GM23338 (cell line): ENCODE measurements around the gene MTCL1. TPM values are rescaled to one million over a fixed set of nuclear protein-coding genes. Genes with fewer than 3 reads are reported as not detected.

Experiments used
- ATAC-seq: fragments of 200-7000 bp; cut with Tn5 transposase; 3 replicates; pipeline ENCODE4 v1.9.1; 2020
- DNase-seq: peaks from one replicate; pipeline ENCODE4 v3.0.0-alpha.2; 2015; ENCODE audit warnings: low spot score
- H2AFZ ChIP-seq: fragments of 200-600 bp; sonication (generic); 2 replicates; pipeline ENCODE4 v1.8.0; 2016; ENCODE audit warnings: antibody characterized with exemption, mild to moderate bottlenecking, moderate library complexity
- H3F3A ChIP-seq: fragments of 200-600 bp; sonication (generic); replicated peaks from 2 replicates; pipeline ENCODE4 v1.8.0; 2017; ENCODE audit warnings: antibody characterized with exemption, mixed run types, low read depth
- H3K27ac ChIP-seq: fragments of 200-600 bp; sonication (generic); 2 replicates; pipeline ENCODE4 v1.6.1; 2016; ENCODE audit warnings: low read depth
- H3K27me3 ChIP-seq: fragments of 200-600 bp; sonication (generic); 2 replicates; pipeline ENCODE4 v1.8.0; 2016; ENCODE audit warnings: mild to moderate bottlenecking, mixed run types, moderate library complexity; ENCODE audit not compliant: insufficient read depth
- H3K36me3 ChIP-seq: fragments of 200-600 bp; sonication (generic); 2 replicates; pipeline ENCODE4 v1.8.0; 2016; ENCODE audit warnings: mild to moderate bottlenecking; ENCODE audit not compliant: insufficient read depth
- H3K4me1 ChIP-seq: fragments of 200-600 bp; sonication (generic); 2 replicates; pipeline ENCODE4 v1.8.0; 2016; ENCODE audit warnings: mild to moderate bottlenecking, moderate library complexity; ENCODE audit not compliant: insufficient read depth
- H3K4me2 ChIP-seq: fragments of 200-600 bp; sonication (generic); 2 replicates; pipeline ENCODE4 v1.7.1; 2017; ENCODE audit warnings: mixed run types
- H3K4me3 ChIP-seq: fragments of 200-600 bp; sonication (generic); 2 replicates; pipeline ENCODE4 v1.6.1; 2016; ENCODE audit warnings: mixed run types
- H3K79me2 ChIP-seq: fragments of 200-600 bp; sonication (generic); replicated peaks from 2 replicates; pipeline ENCODE4 v1.8.0; 2017; ENCODE audit warnings: mild to moderate bottlenecking; ENCODE audit not compliant: insufficient read depth
- H3K9me2 ChIP-seq: fragments of 200-600 bp; sonication (generic); 2 replicates; pipeline ENCODE4 v1.8.0; 2017; ENCODE audit not compliant: insufficient read depth
- H4K20me1 ChIP-seq: fragments of 200-600 bp; sonication (generic); replicated peaks from 2 replicates; pipeline ENCODE4 v1.8.0; 2017; ENCODE audit warnings: mild to moderate bottlenecking; ENCODE audit not compliant: insufficient read depth
- H3K27ac Mint-ChIP-seq: 2 replicates; pipeline ENCODE4 v1.8.0; 2020; ENCODE audit warnings: inconsistent platforms, mild to moderate bottlenecking, moderate library complexity, mixed read lengths
- H3K27me3 Mint-ChIP-seq: 3 replicates; pipeline ENCODE4 v1.8.0; 2022; ENCODE audit warnings: low read depth, mild to moderate bottlenecking, moderate library complexity, mixed read lengths, inconsistent platforms; ENCODE audit not compliant: insufficient read depth, poor library complexity
- H3K36me3 Mint-ChIP-seq: 3 replicates; pipeline ENCODE4 v1.8.0; 2021; ENCODE audit warnings: low read depth, mild to moderate bottlenecking, inconsistent platforms, moderate library complexity, mixed read lengths
- H3K4me1 Mint-ChIP-seq: 3 replicates; pipeline ENCODE4 v1.8.0; 2020; ENCODE audit warnings: mild to moderate bottlenecking, inconsistent platforms, mixed read lengths
- H3K4me3 Mint-ChIP-seq: 3 replicates; pipeline ENCODE4 v1.8.0; 2021; ENCODE audit warnings: moderate library complexity, mild to moderate bottlenecking, inconsistent platforms, mixed read lengths
- H3K9me3 Mint-ChIP-seq: 3 replicates; pipeline ENCODE4 v1.8.0; 2020; ENCODE audit warnings: moderate library complexity, mild to moderate bottlenecking, inconsistent platforms, mixed read lengths
- CREB1 ChIP-seq: fragments of 250-450 bp; sonication (Bioruptor Pico); IDR thresholded peaks from 2 replicates; pipeline ENCODE4 v1.5.0; 2020; ENCODE audit warnings: low read depth, mild to moderate bottlenecking, moderate library complexity
- ETS1 ChIP-seq: IDR thresholded peaks from 2 replicates; pipeline ENCODE4 v1.6.1; 2016; ENCODE audit warnings: antibody characterized with exemption
- EZH2 ChIP-seq: fragments of 200-600 bp; sonication (generic); IDR thresholded peaks from one replicate; pipeline ENCODE4 v1.8.0; 2017; ENCODE audit warnings: antibody characterized with exemption, mild to moderate bottlenecking, low read depth; ENCODE audit not compliant: unreplicated experiment
- EZH2phosphoT487 ChIP-seq: fragments of 200-600 bp; sonication (generic); IDR thresholded peaks from one replicate; pipeline ENCODE4 v1.8.1; 2018; ENCODE audit warnings: antibody characterized with exemption; ENCODE audit not compliant: unreplicated experiment
- JUNB ChIP-seq: IDR thresholded peaks from one replicate; pipeline ENCODE4 v1.6.1; 2016; ENCODE audit warnings: antibody characterized with exemption; ENCODE audit not compliant: unreplicated experiment
- NANOG ChIP-seq: IDR thresholded peaks from 2 replicates; pipeline ENCODE4 v1.6.1; 2016; ENCODE audit warnings: antibody characterized with exemption, borderline replicate concordance
- STAT1 ChIP-seq: IDR thresholded peaks from one replicate; pipeline ENCODE4 v1.6.1; 2016; ENCODE audit warnings: antibody characterized with exemption; ENCODE audit not compliant: unreplicated experiment
- polyA plus RNA-seq: library from polyadenylated mRNA; unstranded; fragments of >200 nt; fragmentation: Nextera tagmentation; extraction: Ambion mirVana; gene quantifications from 2 replicates; pipeline ENCODE4 v1.2.1, GENCODE V29; 2016
- total RNA-seq: library from RNA; depleted of rRNA; stranded (reverse); fragments of >200 nt; shearing (Covaris generic); gene quantifications from 2 replicates; pipeline ENCODE4 v1.2.3, GENCODE V29; 2014
- TF ChIP-seq, protein P1 (sequence below), 2 experiments: fragments of 200-600 bp in 1 of 2; sonication (generic) in 1 of 2; conservative IDR thresholded peaks; 2 replicates each; pipeline versions ENCODE4 v1.5.1 to v1.6.1; 2016 to 2017; ENCODE audit warnings: antibody characterized with exemption in 2 of 2, low read depth in 2 of 2, mild to moderate bottlenecking in 2 of 2, moderate library complexity in 1 of 2
- TF ChIP-seq, protein P2 (sequence below): fragments of 250-450 bp; sonication (Bioruptor Pico); IDR thresholded peaks from 2 replicates; pipeline ENCODE4 v1.5.0; 2020; ENCODE audit warnings: mild to moderate bottlenecking, moderate library complexity

MTCL1 gene
- total and polyA plus RNA-seq, 2 experiments from 2014 or later = 14.4 to 45.0 TPM

DNA sequence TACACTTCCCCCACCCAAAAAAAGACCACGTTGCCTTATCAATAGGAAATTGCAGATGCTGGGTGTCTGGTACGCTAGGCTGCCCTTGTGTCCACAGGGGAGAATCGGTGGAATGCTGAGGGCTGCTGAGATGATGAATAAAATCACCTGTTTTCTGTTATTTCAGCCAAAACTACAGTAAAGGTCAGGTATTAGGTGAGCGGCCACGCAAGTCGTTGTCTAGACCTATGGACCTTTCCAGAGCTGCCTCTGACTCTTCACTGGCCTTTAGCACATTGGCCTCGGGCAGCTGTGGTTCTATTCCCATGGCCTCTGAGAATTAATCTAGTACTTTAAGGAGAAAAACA is 89.6 kb downstream of the MTCL1 start:
- no peaks in the 10 kb centered on the region for H3K36me3 ChIP-seq
- TF ChIP-seq, protein P1, sequence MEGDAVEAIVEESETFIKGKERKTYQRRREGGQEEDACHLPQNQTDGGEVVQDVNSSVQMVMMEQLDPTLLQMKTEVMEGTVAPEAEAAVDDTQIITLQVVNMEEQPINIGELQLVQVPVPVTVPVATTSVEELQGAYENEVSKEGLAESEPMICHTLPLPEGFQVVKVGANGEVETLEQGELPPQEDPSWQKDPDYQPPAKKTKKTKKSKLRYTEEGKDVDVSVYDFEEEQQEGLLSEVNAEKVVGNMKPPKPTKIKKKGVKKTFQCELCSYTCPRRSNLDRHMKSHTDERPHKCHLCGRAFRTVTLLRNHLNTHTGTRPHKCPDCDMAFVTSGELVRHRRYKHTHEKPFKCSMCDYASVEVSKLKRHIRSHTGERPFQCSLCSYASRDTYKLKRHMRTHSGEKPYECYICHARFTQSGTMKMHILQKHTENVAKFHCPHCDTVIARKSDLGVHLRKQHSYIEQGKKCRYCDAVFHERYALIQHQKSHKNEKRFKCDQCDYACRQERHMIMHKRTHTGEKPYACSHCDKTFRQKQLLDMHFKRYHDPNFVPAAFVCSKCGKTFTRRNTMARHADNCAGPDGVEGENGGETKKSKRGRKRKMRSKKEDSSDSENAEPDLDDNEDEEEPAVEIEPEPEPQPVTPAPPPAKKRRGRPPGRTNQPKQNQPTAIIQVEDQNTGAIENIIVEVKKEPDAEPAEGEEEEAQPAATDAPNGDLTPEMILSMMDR (conservative IDR thresholded peaks at IDR 0.05; ENCODE audit: low read depth in 2 of 2) = no peak
- TF ChIP-seq STAT1 (no peak), JUNB (no peak), ETS1 (no peak), EZH2 (no peak), EZH2phosphoT487 (no peak), CREB1 (CRISPR knock-in tag) (no peak), NANOG (no peak)
- TF ChIP-seq, protein P2, sequence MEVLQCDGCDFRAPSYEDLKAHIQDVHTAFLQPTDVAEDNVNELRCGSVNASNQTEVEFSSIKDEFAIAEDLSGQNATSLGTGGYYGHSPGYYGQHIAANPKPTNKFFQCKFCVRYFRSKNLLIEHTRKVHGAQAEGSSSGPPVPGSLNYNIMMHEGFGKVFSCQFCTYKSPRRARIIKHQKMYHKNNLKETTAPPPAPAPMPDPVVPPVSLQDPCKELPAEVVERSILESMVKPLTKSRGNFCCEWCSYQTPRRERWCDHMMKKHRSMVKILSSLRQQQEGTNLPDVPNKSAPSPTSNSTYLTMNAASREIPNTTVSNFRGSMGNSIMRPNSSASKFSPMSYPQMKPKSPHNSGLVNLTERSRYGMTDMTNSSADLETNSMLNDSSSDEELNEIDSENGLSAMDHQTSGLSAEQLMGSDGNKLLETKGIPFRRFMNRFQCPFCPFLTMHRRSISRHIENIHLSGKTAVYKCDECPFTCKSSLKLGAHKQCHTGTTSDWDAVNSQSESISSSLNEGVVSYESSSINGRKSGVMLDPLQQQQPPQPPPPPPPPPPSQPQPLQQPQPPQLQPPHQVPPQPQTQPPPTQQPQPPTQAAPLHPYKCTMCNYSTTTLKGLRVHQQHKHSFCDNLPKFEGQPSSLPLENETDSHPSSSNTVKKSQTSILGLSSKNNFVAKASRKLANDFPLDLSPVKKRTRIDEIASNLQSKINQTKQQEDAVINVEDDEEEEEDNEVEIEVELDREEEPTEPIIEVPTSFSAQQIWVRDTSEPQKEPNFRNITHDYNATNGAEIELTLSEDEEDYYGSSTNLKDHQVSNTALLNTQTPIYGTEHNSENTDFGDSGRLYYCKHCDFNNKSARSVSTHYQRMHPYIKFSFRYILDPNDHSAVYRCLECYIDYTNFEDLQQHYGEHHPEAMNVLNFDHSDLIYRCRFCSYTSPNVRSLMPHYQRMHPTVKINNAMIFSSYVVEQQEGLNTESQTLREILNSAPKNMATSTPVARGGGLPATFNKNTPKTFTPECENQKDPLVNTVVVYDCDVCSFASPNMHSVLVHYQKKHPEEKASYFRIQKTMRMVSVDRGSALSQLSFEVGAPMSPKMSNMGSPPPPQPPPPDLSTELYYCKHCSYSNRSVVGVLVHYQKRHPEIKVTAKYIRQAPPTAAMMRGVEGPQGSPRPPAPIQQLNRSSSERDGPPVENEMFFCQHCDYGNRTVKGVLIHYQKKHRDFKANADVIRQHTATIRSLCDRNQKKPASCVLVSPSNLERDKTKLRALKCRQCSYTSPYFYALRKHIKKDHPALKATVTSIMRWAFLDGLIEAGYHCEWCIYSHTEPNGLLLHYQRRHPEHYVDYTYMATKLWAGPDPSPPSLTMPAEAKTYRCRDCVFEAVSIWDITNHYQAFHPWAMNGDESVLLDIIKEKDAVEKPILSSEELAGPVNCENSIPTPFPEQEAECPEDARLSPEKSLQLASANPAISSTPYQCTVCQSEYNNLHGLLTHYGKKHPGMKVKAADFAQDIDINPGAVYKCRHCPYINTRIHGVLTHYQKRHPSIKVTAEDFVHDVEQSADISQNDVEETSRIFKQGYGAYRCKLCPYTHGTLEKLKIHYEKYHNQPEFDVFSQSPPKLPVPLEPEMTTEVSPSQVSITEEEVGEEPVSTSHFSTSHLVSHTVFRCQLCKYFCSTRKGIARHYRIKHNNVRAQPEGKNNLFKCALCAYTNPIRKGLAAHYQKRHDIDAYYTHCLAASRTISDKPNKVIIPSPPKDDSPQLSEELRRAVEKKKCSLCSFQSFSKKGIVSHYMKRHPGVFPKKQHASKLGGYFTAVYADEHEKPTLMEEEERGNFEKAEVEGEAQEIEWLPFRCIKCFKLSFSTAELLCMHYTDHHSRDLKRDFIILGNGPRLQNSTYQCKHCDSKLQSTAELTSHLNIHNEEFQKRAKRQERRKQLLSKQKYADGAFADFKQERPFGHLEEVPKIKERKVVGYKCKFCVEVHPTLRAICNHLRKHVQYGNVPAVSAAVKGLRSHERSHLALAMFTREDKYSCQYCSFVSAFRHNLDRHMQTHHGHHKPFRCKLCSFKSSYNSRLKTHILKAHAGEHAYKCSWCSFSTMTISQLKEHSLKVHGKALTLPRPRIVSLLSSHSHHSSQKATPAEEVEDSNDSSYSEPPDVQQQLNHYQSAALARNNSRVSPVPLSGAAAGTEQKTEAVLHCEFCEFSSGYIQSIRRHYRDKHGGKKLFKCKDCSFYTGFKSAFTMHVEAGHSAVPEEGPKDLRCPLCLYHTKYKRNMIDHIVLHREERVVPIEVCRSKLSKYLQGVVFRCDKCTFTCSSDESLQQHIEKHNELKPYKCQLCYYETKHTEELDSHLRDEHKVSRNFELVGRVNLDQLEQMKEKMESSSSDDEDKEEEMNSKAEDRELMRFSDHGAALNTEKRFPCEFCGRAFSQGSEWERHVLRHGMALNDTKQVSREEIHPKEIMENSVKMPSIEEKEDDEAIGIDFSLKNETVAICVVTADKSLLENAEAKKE (CRISPR knock-in tag) = no peak
- H4K20me1 ChIP-seq = no peaks in the 10 kb centered on the region
- H2AFZ ChIP-seq = no peak overlapping the region
- H3K4me2 ChIP-seq = peak overlapping the region; percentile 57
- H3K27ac ChIP-seq = peak overlapping the region; percentile 86
- Mint-ChIP-seq H3K4me1 (peaks cover 69% of the 10 kb centered on the region), H3K4me3 (no peak overlapping the region), H3K9me3 (no peaks in the 10 kb centered on the region), H3K27ac (peak overlapping the region; percentile 88), H3K36me3 (peaks cover 19% of the 10 kb centered on the region; the same call in 2 of the 3 replicates), H3K27me3 (peaks cover 9% of the 10 kb centered on the region)
- H3K79me2 ChIP-seq = no peaks in the 10 kb centered on the region
- ATAC-seq = no peak
- H3K4me3 ChIP-seq = no peak overlapping the region
- no peak for DNase-seq
- H3K27me3 ChIP-seq = no peaks in the 10 kb centered on the region
- H3F3A ChIP-seq = no peaks in the 10 kb centered on the region
- no peaks in the 10 kb centered on the region for H3K9me2 ChIP-seq
- H3K4me1 ChIP-seq = peaks cover 67% of the 10 kb centered on the region
